HEK293 (cell line): ENCODE measurements around the gene WDR88.

ENCODE experiments used
- ATF2 ChIP-seq: fragments of 450-650 bp; formaldehyde crosslinking; IDR thresholded peaks from 2 replicates; pipeline ENCODE4 v1.5.1; 2016; ENCODE audit warnings: missing biosample characterization, missing genetic modification characterization, low read depth
- BCL11A ChIP-seq: fragments of 450-650 bp; formaldehyde crosslinking; IDR thresholded peaks from 2 replicates; pipeline ENCODE4 v1.5.1; 2016; ENCODE audit warnings: low read depth, missing biosample characterization, missing genetic modification characterization
- CTCF ChIP-seq: fragments of 450-650 bp; formaldehyde crosslinking; IDR thresholded peaks from 2 replicates; pipeline ENCODE4 v1.5.1; 2016; ENCODE audit warnings: missing biosample characterization, missing genetic modification characterization
- EGR2 ChIP-seq: fragments of 450-650 bp; formaldehyde crosslinking; IDR thresholded peaks from 2 replicates; pipeline ENCODE4 v1.5.1; 2016; ENCODE audit warnings: low read depth, missing biosample characterization, missing genetic modification characterization
- GLIS1 ChIP-seq: fragments of 450-650 bp; formaldehyde crosslinking; IDR thresholded peaks from 2 replicates; pipeline ENCODE4 v1.5.1; 2016; ENCODE audit warnings: missing biosample characterization, missing genetic modification characterization
- OVOL3 ChIP-seq: fragments of 450-650 bp; formaldehyde crosslinking; IDR thresholded peaks from 2 replicates; pipeline ENCODE4 v1.5.1; 2016; ENCODE audit warnings: missing biosample characterization, missing genetic modification characterization
- SCRT1 ChIP-seq: fragments of 450-650 bp; formaldehyde crosslinking; IDR thresholded peaks from 2 replicates; pipeline ENCODE4 v1.5.1; 2016; ENCODE audit warnings: missing biosample characterization, missing genetic modification characterization, borderline replicate concordance
- TCF7L2 ChIP-seq: IDR thresholded peaks from 2 replicates; pipeline ENCODE4 v1.6.1; 2011; ENCODE audit warnings: low read depth, mild to moderate bottlenecking, inconsistent platforms, low read length, moderate library complexity, borderline replicate concordance
- YY2 ChIP-seq: fragments of 450-650 bp; formaldehyde crosslinking; IDR thresholded peaks from 2 replicates; pipeline ENCODE4 v1.5.1; 2016; ENCODE audit warnings: missing biosample characterization, missing genetic modification characterization
- ZBTB1 ChIP-seq: fragments of 450-650 bp; formaldehyde crosslinking; IDR thresholded peaks from 2 replicates; pipeline ENCODE4 v1.5.1; 2016; ENCODE audit warnings: missing biosample characterization, missing genetic modification characterization
- ZBTB10 ChIP-seq: fragments of 450-650 bp; formaldehyde crosslinking; IDR thresholded peaks from 2 replicates; pipeline ENCODE4 v1.5.1; 2016; ENCODE audit warnings: missing biosample characterization, missing genetic modification characterization
- ZBTB8A ChIP-seq: fragments of 450-650 bp; formaldehyde crosslinking; IDR thresholded peaks from 2 replicates; pipeline ENCODE4 v1.5.1; 2016; ENCODE audit warnings: missing biosample characterization, missing genetic modification characterization
- ZIC2 ChIP-seq: fragments of 450-650 bp; formaldehyde crosslinking; IDR thresholded peaks from 2 replicates; pipeline ENCODE4 v1.5.1; 2016; ENCODE audit warnings: missing biosample characterization, missing genetic modification characterization
- ZNF133 ChIP-seq: fragments of 450-650 bp; formaldehyde crosslinking; IDR thresholded peaks from 2 replicates; pipeline ENCODE4 v1.5.1; 2016; ENCODE audit warnings: missing biosample characterization, missing genetic modification characterization
- ZNF157 ChIP-seq: fragments of 450-650 bp; formaldehyde crosslinking; IDR thresholded peaks from 2 replicates; pipeline ENCODE4 v1.5.1; 2016; ENCODE audit warnings: missing biosample characterization, missing genetic modification characterization
- ZNF16 ChIP-seq: fragments of 450-650 bp; formaldehyde crosslinking; IDR thresholded peaks from 2 replicates; pipeline ENCODE4 v1.5.1; 2016; ENCODE audit warnings: low read depth, missing biosample characterization, missing genetic modification characterization
- ZNF169 ChIP-seq: fragments of 450-650 bp; formaldehyde crosslinking; IDR thresholded peaks from 2 replicates; pipeline ENCODE4 v1.5.1; 2016; ENCODE audit warnings: missing biosample characterization, missing genetic modification characterization
- ZNF174 ChIP-seq: fragments of 450-650 bp; formaldehyde crosslinking; IDR thresholded peaks from 2 replicates; pipeline ENCODE4 v1.5.0; 2017; ENCODE audit warnings: missing biosample characterization, mild to moderate bottlenecking, missing genetic modification characterization
- ZNF19 ChIP-seq: fragments of 450-650 bp; formaldehyde crosslinking; IDR thresholded peaks from 2 replicates; pipeline ENCODE4; 2016; ENCODE audit warnings: missing biosample characterization, missing genetic modification characterization, low read depth
- ZNF211 ChIP-seq: fragments of 450-650 bp; formaldehyde crosslinking; IDR thresholded peaks from 2 replicates; pipeline ENCODE4 v1.5.1; 2016; ENCODE audit warnings: low read depth, missing biosample characterization, missing genetic modification characterization
- ZNF311 ChIP-seq: fragments of 450-650 bp; formaldehyde crosslinking; IDR thresholded peaks from 2 replicates; pipeline ENCODE4 v1.5.1; 2017; ENCODE audit warnings: missing biosample characterization, missing genetic modification characterization, borderline replicate concordance
- ZNF366 ChIP-seq: fragments of 450-650 bp; formaldehyde crosslinking; conservative IDR thresholded peaks from 2 replicates; pipeline ENCODE4 v1.5.1; 2016; ENCODE audit warnings: missing biosample characterization, missing genetic modification characterization
- ZNF391 ChIP-seq: fragments of 450-650 bp; formaldehyde crosslinking; IDR thresholded peaks from 2 replicates; pipeline ENCODE4 v1.5.1; 2016; ENCODE audit warnings: low read depth, missing biosample characterization, missing genetic modification characterization, borderline replicate concordance
- ZNF423 ChIP-seq: fragments of 450-650 bp; formaldehyde crosslinking; IDR thresholded peaks from 2 replicates; pipeline ENCODE4 v1.5.1; 2016; ENCODE audit warnings: missing biosample characterization, missing genetic modification characterization
- ZNF48 ChIP-seq: fragments of 450-650 bp; formaldehyde crosslinking; IDR thresholded peaks from 2 replicates; pipeline ENCODE4 v1.5.1; 2016; ENCODE audit warnings: missing biosample characterization, missing genetic modification characterization
- ZNF488 ChIP-seq: fragments of 450-650 bp; formaldehyde crosslinking; IDR thresholded peaks from 2 replicates; pipeline ENCODE4 v1.5.1; 2016; ENCODE audit warnings: missing biosample characterization, missing genetic modification characterization
- ZNF510 ChIP-seq: fragments of 450-650 bp; formaldehyde crosslinking; IDR thresholded peaks from 2 replicates; pipeline ENCODE4 v1.5.1; 2018; ENCODE audit warnings: mild to moderate bottlenecking, missing genetic modification characterization, missing biosample characterization; ENCODE audit not compliant: insufficient replicate concordance
- ZNF560 ChIP-seq: fragments of 450-650 bp; formaldehyde crosslinking; IDR thresholded peaks from 2 replicates; pipeline ENCODE4 v1.5.1; 2017; ENCODE audit warnings: missing biosample characterization, missing genetic modification characterization, borderline replicate concordance
- ZNF830 ChIP-seq: fragments of 450-650 bp; IDR thresholded peaks from 2 replicates; pipeline ENCODE4 v1.5.0; 2018; ENCODE audit warnings: missing biosample characterization, missing genetic modification characterization, low read depth, mild to moderate bottlenecking, moderate library complexity
- ZSCAN18 ChIP-seq: fragments of 450-650 bp; formaldehyde crosslinking; IDR thresholded peaks from 2 replicates; pipeline ENCODE4 v1.5.1; 2016; ENCODE audit warnings: missing biosample characterization, missing genetic modification characterization
- ZXDB ChIP-seq: fragments of 450-650 bp; formaldehyde crosslinking; IDR thresholded peaks from 2 replicates; pipeline ENCODE4 v1.5.1; 2016; ENCODE audit warnings: missing biosample characterization, missing genetic modification characterization
- TF ChIP-seq, protein P1 (sequence below): fragments of 450-650 bp; formaldehyde crosslinking; IDR thresholded peaks from 2 replicates; pipeline ENCODE4 v1.5.1; 2016; ENCODE audit warnings: missing biosample characterization, missing genetic modification characterization

WDR88 gene

GRCh38 chr19:33193865-33194362, 62.0 kb downstream of the WDR88 start, which contains the start of gene LRP3 (continued):
- TF ChIP-seq TCF7L2 (no peak), GLIS1 (tag by site-specific recombination) (peak; percentile 73), CTCF (no peak), ZBTB1 (tag by site-specific recombination) (no peak), ZNF157 (no peak), ZNF311 (no peak), ZNF423 (tag by site-specific recombination) (no peak), ZNF560 (tag by site-specific recombination) (no peak), ZNF19 (tag by site-specific recombination) (no peak), EGR2 (no peak), ZIC2 (tag by site-specific recombination) (peak; percentile 82), ZNF16 (no peak), ZNF366 (tag by site-specific recombination) (no peak), ZNF211 (tag by site-specific recombination) (no peak), YY2 (no peak), ZNF48 (tag by site-specific recombination) (no peak), BCL11A (tag by site-specific recombination) (no peak), ATF2 (tag by site-specific recombination) (no peak), ZNF391 (tag by site-specific recombination) (0 out of 2 replicates have a peak, but pooled peaks have one; percentile 27), ZXDB (tag by site-specific recombination) (no peak), ZBTB10 (tag by site-specific recombination) (peak; percentile 59), OVOL3 (tag by site-specific recombination) (no peak), ZNF830 (tag by site-specific recombination) (no peak), ZBTB8A (tag by site-specific recombination) (peak; percentile 81), ZNF133 (tag by site-specific recombination) (no peak), ZNF174 (no peak), ZSCAN18 (tag by site-specific recombination) (no peak), ZNF488 (tag by site-specific recombination) (no peak), ZNF169 (tag by site-specific recombination) (no peak), ZNF510 (tag by site-specific recombination) (no peak), SCRT1 (no peak)
- TF ChIP-seq, protein P1, sequence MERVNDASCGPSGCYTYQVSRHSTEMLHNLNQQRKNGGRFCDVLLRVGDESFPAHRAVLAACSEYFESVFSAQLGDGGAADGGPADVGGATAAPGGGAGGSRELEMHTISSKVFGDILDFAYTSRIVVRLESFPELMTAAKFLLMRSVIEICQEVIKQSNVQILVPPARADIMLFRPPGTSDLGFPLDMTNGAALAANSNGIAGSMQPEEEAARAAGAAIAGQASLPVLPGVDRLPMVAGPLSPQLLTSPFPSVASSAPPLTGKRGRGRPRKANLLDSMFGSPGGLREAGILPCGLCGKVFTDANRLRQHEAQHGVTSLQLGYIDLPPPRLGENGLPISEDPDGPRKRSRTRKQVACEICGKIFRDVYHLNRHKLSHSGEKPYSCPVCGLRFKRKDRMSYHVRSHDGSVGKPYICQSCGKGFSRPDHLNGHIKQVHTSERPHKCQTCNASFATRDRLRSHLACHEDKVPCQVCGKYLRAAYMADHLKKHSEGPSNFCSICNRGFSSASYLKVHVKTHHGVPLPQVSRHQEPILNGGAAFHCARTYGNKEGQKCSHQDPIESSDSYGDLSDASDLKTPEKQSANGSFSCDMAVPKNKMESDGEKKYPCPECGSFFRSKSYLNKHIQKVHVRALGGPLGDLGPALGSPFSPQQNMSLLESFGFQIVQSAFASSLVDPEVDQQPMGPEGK (tag by site-specific recombination): peak; percentile 41; the same call in 1 of the 2 replicates
